ENCODE results near the gene SKAP1.

DNA sequence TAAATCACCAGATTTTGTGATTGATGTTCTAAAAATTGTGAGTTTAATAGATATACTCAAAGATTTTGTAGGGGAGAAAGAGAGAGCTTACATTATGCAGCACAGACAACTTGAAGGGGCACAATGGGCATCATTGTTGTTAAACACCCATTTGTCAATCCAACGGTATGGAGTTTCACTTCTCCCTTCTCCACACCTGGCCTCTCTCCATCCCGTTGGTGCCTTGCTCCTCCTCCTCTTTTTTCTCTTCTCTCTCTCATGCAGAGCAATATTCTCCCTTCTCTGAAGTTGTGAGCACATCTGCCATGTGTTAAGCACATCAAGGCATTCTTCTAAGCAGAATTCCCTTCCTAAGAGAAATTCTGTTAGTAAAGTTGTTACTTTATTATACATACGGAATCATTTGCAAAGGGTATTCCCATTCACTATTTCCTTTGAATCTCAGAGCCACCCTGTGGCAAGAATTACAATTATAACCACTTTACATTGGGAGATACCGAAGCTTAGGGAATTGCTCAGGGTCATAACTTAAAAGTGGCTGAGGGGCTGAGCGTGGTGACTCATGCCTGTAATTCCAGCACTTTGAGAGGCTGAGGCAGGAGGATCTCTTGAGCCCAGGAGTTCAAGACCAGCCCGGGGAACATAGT is 40.5 kb upstream of the SKAP1 start:
- TF ChIP-seq POLR2A (IDR thresholded peaks at IDR 0.05) = no peak
- TF ChIP-seq CTCF (IDR thresholded peaks at IDR 0.05) = peak in 4 of 6 experiments; percentile 10 to 35 (median 22)
